ENCODE measurements around the gene POLR2J. TPM values are rescaled to one million over a fixed set of nuclear protein-coding genes. Genes with fewer than 3 reads are reported as not detected.

The POLR2J gene
- total and polyA plus RNA-seq, 2 experiments from 2014 or later: 32.2 to 167 TPM

DNA sequence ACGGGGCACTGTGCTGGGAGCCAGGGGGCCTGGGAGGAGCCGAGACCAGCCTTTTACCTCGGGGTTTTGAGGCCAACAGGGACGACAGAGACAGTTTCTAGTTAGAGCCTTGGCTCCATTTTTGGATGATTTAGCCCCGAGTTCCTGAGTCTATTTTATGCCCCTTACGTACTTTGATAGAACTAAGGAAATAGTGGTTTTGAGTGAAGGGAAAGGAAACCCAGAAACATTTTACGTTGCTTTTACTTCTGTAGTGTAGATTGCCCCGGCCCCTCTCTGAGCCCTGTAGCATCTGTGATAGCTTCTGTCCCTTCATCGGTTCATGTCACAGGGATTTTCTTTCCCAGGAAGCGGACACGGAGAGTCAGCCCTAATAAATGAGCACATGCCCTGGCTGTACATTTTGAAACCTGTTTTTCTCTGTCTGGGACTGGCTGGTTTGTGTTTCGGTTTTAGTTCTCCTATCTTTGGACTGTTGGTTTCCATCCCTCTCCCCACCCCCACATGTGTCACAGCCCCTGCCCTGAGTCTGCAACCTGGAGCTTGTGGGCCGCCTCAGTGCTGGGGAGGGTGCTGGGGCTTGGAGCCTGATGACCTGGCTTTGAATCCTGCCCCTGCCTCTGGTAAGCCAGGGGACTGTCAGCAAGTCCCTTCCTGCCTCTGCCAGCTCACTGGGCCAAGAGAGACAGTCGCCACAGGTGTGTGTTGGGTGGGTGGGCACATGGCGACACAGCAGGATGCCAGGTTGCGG lies 52.3 kb downstream of the POLR2J start:
- Histone ChIP-seq H3K4me2 (no peak overlapping the region), H3K9me2 (ENCODE audit: insufficient read depth) (no peaks in the 10 kb centered on the region), H3K4me1 (ENCODE audit: insufficient read depth) (peaks cover 7% of the 10 kb centered on the region), H3K36me3 (ENCODE audit: insufficient read depth) (0 out of 2 replicates have a peak, but pooled peaks cover 4% of the 10 kb centered on the region), H4K20me1 (replicated peaks; ENCODE audit: insufficient read depth) (no peaks in the 10 kb centered on the region; the same call in 1 of the 2 replicates), H2AFZ (no peak overlapping the region), H3K27me3 (ENCODE audit: insufficient read depth) (no peaks in the 10 kb centered on the region), H3K4me3 (no peak overlapping the region), H3K79me2 (replicated peaks; ENCODE audit: insufficient read depth) (no peaks in the 10 kb centered on the region), H3K27ac (ENCODE audit: low read depth) (no peak overlapping the region), H3F3A (replicated peaks; ENCODE audit: low read depth) (0 out of 2 replicates have a peak, but pooled peaks cover 6% of the 10 kb centered on the region)
- Mint-ChIP-seq H3K36me3 (ENCODE audit: low read depth) (peaks cover 24% of the 10 kb centered on the region), H3K27ac (no peak overlapping the region; the same call in 1 of the 2 replicates), H3K27me3 (ENCODE audit: insufficient read depth, low read depth, poor library complexity) (peaks cover 12% of the 10 kb centered on the region), H3K4me1 (peaks cover 25% of the 10 kb centered on the region), H3K9me3 (no peaks in the 10 kb centered on the region), H3K4me3 (no peak overlapping the region)
- ATAC-seq (no peak), DNase-seq (ENCODE audit: low spot score) (no peak)
- TF ChIP-seq STAT1 (IDR thresholded peaks at IDR 0.05; ENCODE audit: unreplicated experiment): no peak
- no peak for TF ChIP-seq ZNF114 (CRISPR knock-in tag; IDR thresholded peaks at IDR 0.05)
- TF ChIP-seq EZH2 (IDR thresholded peaks at IDR 0.05; ENCODE audit: low read depth, unreplicated experiment): no peak
- TF ChIP-seq EZH2phosphoT487 (IDR thresholded peaks at IDR 0.05; ENCODE audit: unreplicated experiment): no peak
- TF ChIP-seq, protein P1, sequence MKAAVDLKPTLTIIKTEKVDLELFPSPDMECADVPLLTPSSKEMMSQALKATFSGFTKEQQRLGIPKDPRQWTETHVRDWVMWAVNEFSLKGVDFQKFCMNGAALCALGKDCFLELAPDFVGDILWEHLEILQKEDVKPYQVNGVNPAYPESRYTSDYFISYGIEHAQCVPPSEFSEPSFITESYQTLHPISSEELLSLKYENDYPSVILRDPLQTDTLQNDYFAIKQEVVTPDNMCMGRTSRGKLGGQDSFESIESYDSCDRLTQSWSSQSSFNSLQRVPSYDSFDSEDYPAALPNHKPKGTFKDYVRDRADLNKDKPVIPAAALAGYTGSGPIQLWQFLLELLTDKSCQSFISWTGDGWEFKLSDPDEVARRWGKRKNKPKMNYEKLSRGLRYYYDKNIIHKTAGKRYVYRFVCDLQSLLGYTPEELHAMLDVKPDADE (IDR thresholded peaks at IDR 0.05): no peak
- TF ChIP-seq, protein P2, sequence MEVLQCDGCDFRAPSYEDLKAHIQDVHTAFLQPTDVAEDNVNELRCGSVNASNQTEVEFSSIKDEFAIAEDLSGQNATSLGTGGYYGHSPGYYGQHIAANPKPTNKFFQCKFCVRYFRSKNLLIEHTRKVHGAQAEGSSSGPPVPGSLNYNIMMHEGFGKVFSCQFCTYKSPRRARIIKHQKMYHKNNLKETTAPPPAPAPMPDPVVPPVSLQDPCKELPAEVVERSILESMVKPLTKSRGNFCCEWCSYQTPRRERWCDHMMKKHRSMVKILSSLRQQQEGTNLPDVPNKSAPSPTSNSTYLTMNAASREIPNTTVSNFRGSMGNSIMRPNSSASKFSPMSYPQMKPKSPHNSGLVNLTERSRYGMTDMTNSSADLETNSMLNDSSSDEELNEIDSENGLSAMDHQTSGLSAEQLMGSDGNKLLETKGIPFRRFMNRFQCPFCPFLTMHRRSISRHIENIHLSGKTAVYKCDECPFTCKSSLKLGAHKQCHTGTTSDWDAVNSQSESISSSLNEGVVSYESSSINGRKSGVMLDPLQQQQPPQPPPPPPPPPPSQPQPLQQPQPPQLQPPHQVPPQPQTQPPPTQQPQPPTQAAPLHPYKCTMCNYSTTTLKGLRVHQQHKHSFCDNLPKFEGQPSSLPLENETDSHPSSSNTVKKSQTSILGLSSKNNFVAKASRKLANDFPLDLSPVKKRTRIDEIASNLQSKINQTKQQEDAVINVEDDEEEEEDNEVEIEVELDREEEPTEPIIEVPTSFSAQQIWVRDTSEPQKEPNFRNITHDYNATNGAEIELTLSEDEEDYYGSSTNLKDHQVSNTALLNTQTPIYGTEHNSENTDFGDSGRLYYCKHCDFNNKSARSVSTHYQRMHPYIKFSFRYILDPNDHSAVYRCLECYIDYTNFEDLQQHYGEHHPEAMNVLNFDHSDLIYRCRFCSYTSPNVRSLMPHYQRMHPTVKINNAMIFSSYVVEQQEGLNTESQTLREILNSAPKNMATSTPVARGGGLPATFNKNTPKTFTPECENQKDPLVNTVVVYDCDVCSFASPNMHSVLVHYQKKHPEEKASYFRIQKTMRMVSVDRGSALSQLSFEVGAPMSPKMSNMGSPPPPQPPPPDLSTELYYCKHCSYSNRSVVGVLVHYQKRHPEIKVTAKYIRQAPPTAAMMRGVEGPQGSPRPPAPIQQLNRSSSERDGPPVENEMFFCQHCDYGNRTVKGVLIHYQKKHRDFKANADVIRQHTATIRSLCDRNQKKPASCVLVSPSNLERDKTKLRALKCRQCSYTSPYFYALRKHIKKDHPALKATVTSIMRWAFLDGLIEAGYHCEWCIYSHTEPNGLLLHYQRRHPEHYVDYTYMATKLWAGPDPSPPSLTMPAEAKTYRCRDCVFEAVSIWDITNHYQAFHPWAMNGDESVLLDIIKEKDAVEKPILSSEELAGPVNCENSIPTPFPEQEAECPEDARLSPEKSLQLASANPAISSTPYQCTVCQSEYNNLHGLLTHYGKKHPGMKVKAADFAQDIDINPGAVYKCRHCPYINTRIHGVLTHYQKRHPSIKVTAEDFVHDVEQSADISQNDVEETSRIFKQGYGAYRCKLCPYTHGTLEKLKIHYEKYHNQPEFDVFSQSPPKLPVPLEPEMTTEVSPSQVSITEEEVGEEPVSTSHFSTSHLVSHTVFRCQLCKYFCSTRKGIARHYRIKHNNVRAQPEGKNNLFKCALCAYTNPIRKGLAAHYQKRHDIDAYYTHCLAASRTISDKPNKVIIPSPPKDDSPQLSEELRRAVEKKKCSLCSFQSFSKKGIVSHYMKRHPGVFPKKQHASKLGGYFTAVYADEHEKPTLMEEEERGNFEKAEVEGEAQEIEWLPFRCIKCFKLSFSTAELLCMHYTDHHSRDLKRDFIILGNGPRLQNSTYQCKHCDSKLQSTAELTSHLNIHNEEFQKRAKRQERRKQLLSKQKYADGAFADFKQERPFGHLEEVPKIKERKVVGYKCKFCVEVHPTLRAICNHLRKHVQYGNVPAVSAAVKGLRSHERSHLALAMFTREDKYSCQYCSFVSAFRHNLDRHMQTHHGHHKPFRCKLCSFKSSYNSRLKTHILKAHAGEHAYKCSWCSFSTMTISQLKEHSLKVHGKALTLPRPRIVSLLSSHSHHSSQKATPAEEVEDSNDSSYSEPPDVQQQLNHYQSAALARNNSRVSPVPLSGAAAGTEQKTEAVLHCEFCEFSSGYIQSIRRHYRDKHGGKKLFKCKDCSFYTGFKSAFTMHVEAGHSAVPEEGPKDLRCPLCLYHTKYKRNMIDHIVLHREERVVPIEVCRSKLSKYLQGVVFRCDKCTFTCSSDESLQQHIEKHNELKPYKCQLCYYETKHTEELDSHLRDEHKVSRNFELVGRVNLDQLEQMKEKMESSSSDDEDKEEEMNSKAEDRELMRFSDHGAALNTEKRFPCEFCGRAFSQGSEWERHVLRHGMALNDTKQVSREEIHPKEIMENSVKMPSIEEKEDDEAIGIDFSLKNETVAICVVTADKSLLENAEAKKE (CRISPR knock-in tag; IDR thresholded peaks at IDR 0.05): no peak
- TF ChIP-seq NANOG (IDR thresholded peaks at IDR 0.05; ENCODE audit: borderline replicate concordance): no peak
- TF ChIP-seq ZNF331 (CRISPR knock-in tag; IDR thresholded peaks at IDR 0.05; ENCODE audit: low read depth): no peak
- TF ChIP-seq CREB1 (CRISPR knock-in tag; IDR thresholded peaks at IDR 0.05; ENCODE audit: low read depth): no peak
- TF ChIP-seq CTCF (conservative IDR thresholded peaks at IDR 0.05; ENCODE audit: low read depth in 2 of 2): no peak
- no peak for TF ChIP-seq JUNB (IDR thresholded peaks at IDR 0.05; ENCODE audit: unreplicated experiment)
- TF ChIP-seq POLR2AphosphoS5 (IDR thresholded peaks at IDR 0.05; ENCODE audit: low read depth): no peak
- no peak for TF ChIP-seq REST (IDR thresholded peaks at IDR 0.05; ENCODE audit: unreplicated experiment)
